ENCODE measurements around the gene TMC3.
"Not testable (repeated sequence)": the region's sequence is repeated elsewhere in the genome, so short reads cannot be mapped to it uniquely, and the experiment has no call there.

DNA sequence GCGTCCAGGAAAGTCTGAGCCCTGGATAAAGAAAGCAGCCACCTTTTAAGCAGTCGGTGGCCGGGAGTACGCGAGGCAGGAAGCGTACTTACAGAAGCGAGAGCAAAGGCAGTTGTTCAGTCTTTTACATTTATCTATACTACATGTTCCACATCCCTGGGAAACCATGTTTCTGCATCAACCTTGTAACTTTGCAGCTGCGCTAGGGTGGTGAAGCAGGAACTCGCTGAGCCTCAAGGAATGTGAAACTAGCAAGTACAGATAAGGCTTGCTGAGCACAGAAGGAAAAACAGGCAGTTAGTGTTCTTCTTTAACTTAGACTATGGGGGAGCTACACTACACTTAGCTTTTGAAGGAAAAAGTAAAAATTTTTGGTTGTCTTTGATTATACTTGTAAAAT, 42.9 kb downstream of the TMC3 start:
- TF ChIP-seq, protein P1, sequence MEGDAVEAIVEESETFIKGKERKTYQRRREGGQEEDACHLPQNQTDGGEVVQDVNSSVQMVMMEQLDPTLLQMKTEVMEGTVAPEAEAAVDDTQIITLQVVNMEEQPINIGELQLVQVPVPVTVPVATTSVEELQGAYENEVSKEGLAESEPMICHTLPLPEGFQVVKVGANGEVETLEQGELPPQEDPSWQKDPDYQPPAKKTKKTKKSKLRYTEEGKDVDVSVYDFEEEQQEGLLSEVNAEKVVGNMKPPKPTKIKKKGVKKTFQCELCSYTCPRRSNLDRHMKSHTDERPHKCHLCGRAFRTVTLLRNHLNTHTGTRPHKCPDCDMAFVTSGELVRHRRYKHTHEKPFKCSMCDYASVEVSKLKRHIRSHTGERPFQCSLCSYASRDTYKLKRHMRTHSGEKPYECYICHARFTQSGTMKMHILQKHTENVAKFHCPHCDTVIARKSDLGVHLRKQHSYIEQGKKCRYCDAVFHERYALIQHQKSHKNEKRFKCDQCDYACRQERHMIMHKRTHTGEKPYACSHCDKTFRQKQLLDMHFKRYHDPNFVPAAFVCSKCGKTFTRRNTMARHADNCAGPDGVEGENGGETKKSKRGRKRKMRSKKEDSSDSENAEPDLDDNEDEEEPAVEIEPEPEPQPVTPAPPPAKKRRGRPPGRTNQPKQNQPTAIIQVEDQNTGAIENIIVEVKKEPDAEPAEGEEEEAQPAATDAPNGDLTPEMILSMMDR (conservative IDR thresholded peaks at IDR 0.05): not testable (repeated sequence)
- not testable (repeated sequence) for TF ChIP-seq EZH2 (IDR thresholded peaks at IDR 0.05; ENCODE audit: low read depth)
